Liver (tissue), 9 donors: Measurements from ENCODE around the gene LOXL4. TPM values are rescaled to one million over a fixed set of nuclear protein-coding genes. Genes with fewer than 3 reads are reported as not detected.

Experiments
- DNase-seq: peaks from one replicate; pipeline ENCODE4 v3.0.0-alpha.2; 2017; ENCODE audit warnings: low spot score
- H3K27ac ChIP-seq, 2 donors: one replicate each; pipeline ENCODE4 v1.7.0; 2013; ENCODE audit warnings: inconsistent platforms in 2 of 2, low read length in 2 of 2, control low read depth in 1 of 2, low read depth in 1 of 2, mild to moderate bottlenecking in 1 of 2
- H3K27me3 ChIP-seq, 4 donors: one replicate each; pipeline versions ENCODE4 v1.6.1 to v1.7.0; 2013; ENCODE audit warnings: low read length in 3 of 4, inconsistent platforms in 1 of 4, mild to moderate bottlenecking in 1 of 4, moderate library complexity in 1 of 4; ENCODE audit not compliant: control insufficient read depth in 4 of 4, insufficient read depth in 4 of 4
- H3K36me3 ChIP-seq, 4 donors: one replicate each; pipeline versions ENCODE4 v1.6.1 to v1.7.0; 2013; ENCODE audit warnings: low read length in 3 of 4, mild to moderate bottlenecking in 3 of 4, low read depth in 1 of 4, moderate library complexity in 1 of 4; ENCODE audit not compliant: control insufficient read depth in 4 of 4, insufficient read depth in 3 of 4
- H3K4me1 ChIP-seq, 4 donors: one replicate each; pipeline versions ENCODE4 v1.6.1 to v1.7.0; 2013; ENCODE audit warnings: low read length in 3 of 4, mild to moderate bottlenecking in 3 of 4, moderate library complexity in 1 of 4; ENCODE audit not compliant: control insufficient read depth in 4 of 4, insufficient read depth in 4 of 4
- H3K4me3 ChIP-seq, 3 donors: one replicate each; pipeline versions ENCODE4 v1.6.1 to v1.7.0; 2013; ENCODE audit warnings: low read length in 3 of 3, control low read depth in 1 of 3, low read depth in 1 of 3, mild to moderate bottlenecking in 1 of 3
- H3K9ac ChIP-seq, 2 donors: one replicate each; pipeline ENCODE4 v1.7.0; 2013; ENCODE audit warnings: low read length in 2 of 2, mild to moderate bottlenecking in 2 of 2, moderate library complexity in 2 of 2, control low read depth in 1 of 2, low read depth in 1 of 2
- H3K9me3 ChIP-seq, 4 donors: one replicate each; pipeline versions ENCODE4 v1.6.1 to v1.7.0; 2013; ENCODE audit warnings: low read length in 3 of 4; ENCODE audit not compliant: control insufficient read depth in 4 of 4
- EGR1 ChIP-seq, 2 donors: IDR thresholded peaks; 2 replicates each; pipeline ENCODE4 v1.6.1; 2016 to 2018; ENCODE audit warnings: antibody characterized with exemption in 2 of 2, low read depth in 2 of 2
- FOXA1 ChIP-seq: IDR thresholded peaks from 2 replicates; pipeline ENCODE4 v1.6.1; 2016; ENCODE audit warnings: antibody characterized with exemption
- FOXA2 ChIP-seq: IDR thresholded peaks from 2 replicates; pipeline ENCODE4 v1.6.1; 2016; ENCODE audit warnings: antibody characterized with exemption
- GABPA ChIP-seq, 2 donors: IDR thresholded peaks in 1 of 2; conservative IDR thresholded peaks in 1 of 2; 2 replicates each; pipeline ENCODE4 v1.6.1; 2016; ENCODE audit warnings: antibody characterized with exemption in 2 of 2, mild to moderate bottlenecking in 1 of 2, moderate library complexity in 1 of 2
- HNF4A ChIP-seq, 2 donors: conservative IDR thresholded peaks; 2 replicates each; pipeline ENCODE4 v1.6.1; 2016; ENCODE audit warnings: antibody characterized with exemption in 2 of 2, mild to moderate bottlenecking in 2 of 2
- HNF4G ChIP-seq: IDR thresholded peaks from 2 replicates; pipeline ENCODE4 v1.6.1; 2016; ENCODE audit warnings: antibody characterized with exemption
- JUND ChIP-seq, 2 donors: IDR thresholded peaks; 2 replicates each; pipeline ENCODE4 v1.6.1; 2016; ENCODE audit warnings: antibody characterized with exemption in 2 of 2
- NR2F2 ChIP-seq: IDR thresholded peaks from 2 replicates; pipeline ENCODE4 v1.6.1; 2016; ENCODE audit warnings: antibody characterized with exemption
- RAD21 ChIP-seq, 2 donors: IDR thresholded peaks; 2 replicates each; pipeline ENCODE4 v1.6.1; 2016; ENCODE audit warnings: antibody characterized with exemption in 2 of 2, mild to moderate bottlenecking in 2 of 2
- RXRA ChIP-seq, 2 donors: IDR thresholded peaks; 2 replicates each; pipeline ENCODE4 v1.6.1; 2017 to 2018; ENCODE audit warnings: antibody characterized with exemption in 2 of 2, mild to moderate bottlenecking in 1 of 2
- SP1 ChIP-seq: IDR thresholded peaks from 2 replicates; pipeline ENCODE4 v1.6.1; 2018; ENCODE audit warnings: antibody characterized with exemption, mild to moderate bottlenecking
- TAF1 ChIP-seq: conservative IDR thresholded peaks from 2 replicates; pipeline ENCODE4 v1.6.1; 2016; ENCODE audit warnings: antibody characterized with exemption, mild to moderate bottlenecking
- YY1 ChIP-seq: IDR thresholded peaks from 2 replicates; pipeline ENCODE4 v1.6.1; 2016; ENCODE audit warnings: antibody characterized with exemption, mild to moderate bottlenecking
- WGBS: extraction: QIAGEN DNeasy Blood & Tissue Kit; methylation state at CpG from one replicate; pipeline ENCODE4 v1.1.7; 2013; 5-methylcytosine and 5-hydroxymethylcytosine counted together
- polyA plus RNA-seq, 2 donors: library from polyadenylated mRNA; stranded (reverse) in 1 of 2; unstranded in 1 of 2; fragments of 200-250 nt in 1 of 2; fragments of >200 nt in 1 of 2; fragmentation: Nextera tagmentation in 1 of 2; extraction: Ambion mirVana in 1 of 2; gene quantifications; one replicate each; pipeline versions ENCODE4 v1.2.1 to v1.2.3, GENCODE V29; 2013 to 2015
- total RNA-seq, 2 donors: library from RNA; depleted of rRNA; stranded (reverse); fragments of >200 nt; gene quantifications; one replicate each; pipeline ENCODE4 v1.2.3, GENCODE V29; 2014
- TF ChIP-seq, protein P1 (sequence below): IDR thresholded peaks from 2 replicates; pipeline ENCODE4 v1.6.1; 2016; ENCODE audit warnings: antibody characterized with exemption
- TF ChIP-seq, protein P2 (sequence below): fragments of 150-350 bp; IDR thresholded peaks from 2 replicates; pipeline ENCODE4 v1.5.1; 2017; ENCODE audit warnings: improper control_type of control experiment, low read depth, low read length; ENCODE audit not compliant: missing input control
- TF ChIP-seq, protein P3 (sequence below): IDR thresholded peaks from 2 replicates; pipeline ENCODE4 v1.6.1; 2016; ENCODE audit warnings: antibody characterized with exemption
- TF ChIP-seq, protein P4 (sequence below): IDR thresholded peaks from 2 replicates; pipeline ENCODE4 v1.6.1; 2016; ENCODE audit warnings: antibody characterized with exemption, mild to moderate bottlenecking
- TF ChIP-seq, protein P5 (sequence below): IDR thresholded peaks from 2 replicates; pipeline ENCODE4 v1.6.1; 2016; ENCODE audit warnings: antibody characterized with exemption
- donor health status: healthy.
- donor health status: healthy.
- donor health status: healthy.
- donor health status: healthy.
- donor health status: healthy.

The LOXL4 gene
- total and polyA plus RNA-seq, 4 donors = 0.38 to 18.5 (median 1.0) TPM

DNA sequence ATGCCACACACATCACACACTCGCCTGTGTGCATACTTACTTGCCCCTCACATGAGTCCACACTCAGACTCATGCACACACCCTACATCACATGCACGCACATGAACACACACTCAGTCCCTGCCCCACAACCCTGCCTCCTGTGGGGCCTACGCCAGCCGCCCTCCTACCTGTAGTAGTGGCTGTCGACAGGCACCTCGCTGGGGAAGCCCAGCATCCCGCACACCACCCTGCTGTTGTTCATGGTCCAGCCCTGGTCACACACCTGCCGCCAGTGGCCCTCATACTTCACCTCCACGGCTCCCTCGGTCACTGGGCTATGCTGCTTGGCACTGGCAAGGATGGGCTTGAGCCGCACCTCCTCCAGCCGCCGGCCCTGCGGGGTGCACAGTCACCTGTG is 7.2 kb downstream of the LOXL4 start:
- no peaks in the 10 kb centered on the region for H3K27me3 ChIP-seq
- H3K27ac ChIP-seq = no peak overlapping the region
- H3K9ac ChIP-seq = no peak overlapping the region
- no peak for DNase-seq
- H3K4me3 ChIP-seq = no peak overlapping the region
- no peaks in the 10 kb centered on the region for H3K36me3 ChIP-seq
- TF ChIP-seq, protein P1, sequence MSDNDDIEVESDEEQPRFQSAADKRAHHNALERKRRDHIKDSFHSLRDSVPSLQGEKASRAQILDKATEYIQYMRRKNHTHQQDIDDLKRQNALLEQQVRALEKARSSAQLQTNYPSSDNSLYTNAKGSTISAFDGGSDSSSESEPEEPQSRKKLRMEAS = no peak
- TF ChIP-seq HNF4A (conservative IDR thresholded peaks at IDR 0.05) (no peak), NR2F2 (no peak), SP1 (no peak), HNF4G (no peak), FOXA1 (no peak), JUND (IDR thresholded peaks at IDR 0.05) (no peak)
- TF ChIP-seq, protein P2, sequence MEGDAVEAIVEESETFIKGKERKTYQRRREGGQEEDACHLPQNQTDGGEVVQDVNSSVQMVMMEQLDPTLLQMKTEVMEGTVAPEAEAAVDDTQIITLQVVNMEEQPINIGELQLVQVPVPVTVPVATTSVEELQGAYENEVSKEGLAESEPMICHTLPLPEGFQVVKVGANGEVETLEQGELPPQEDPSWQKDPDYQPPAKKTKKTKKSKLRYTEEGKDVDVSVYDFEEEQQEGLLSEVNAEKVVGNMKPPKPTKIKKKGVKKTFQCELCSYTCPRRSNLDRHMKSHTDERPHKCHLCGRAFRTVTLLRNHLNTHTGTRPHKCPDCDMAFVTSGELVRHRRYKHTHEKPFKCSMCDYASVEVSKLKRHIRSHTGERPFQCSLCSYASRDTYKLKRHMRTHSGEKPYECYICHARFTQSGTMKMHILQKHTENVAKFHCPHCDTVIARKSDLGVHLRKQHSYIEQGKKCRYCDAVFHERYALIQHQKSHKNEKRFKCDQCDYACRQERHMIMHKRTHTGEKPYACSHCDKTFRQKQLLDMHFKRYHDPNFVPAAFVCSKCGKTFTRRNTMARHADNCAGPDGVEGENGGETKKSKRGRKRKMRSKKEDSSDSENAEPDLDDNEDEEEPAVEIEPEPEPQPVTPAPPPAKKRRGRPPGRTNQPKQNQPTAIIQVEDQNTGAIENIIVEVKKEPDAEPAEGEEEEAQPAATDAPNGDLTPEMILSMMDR = no peak
- no peaks in the 10 kb centered on the region for H3K4me1 ChIP-seq
- 95% methylated on average over 14 of the region's 14 CpGs for WGBS
- H3K9me3 ChIP-seq = no peaks in the 10 kb centered on the region

DNA sequence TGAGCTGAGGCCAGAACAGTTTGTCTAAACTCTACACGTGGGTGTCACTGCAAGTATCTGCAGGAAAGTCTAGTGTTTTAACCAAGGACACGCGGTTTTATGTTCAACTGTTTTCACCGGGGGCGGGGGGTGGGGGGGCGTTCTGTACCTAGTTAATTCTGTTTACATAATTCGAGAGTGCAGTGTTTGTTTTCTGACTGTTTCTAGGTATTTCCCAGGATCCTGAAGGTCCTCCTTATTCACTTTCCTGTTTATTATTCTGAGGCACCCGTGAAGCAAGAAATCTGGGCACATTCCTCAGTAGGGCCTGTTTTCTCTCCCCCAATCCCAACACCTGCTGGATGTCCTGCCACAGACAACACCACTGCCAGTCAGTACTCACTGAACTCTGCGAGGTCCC is 7.6 kb downstream of the LOXL4 start:
- TF ChIP-seq RAD21 (IDR thresholded peaks at IDR 0.05) (no peak), RXRA (IDR thresholded peaks at IDR 0.05) (no peak), NR2F2 (no peak), SP1 (no peak), JUND (IDR thresholded peaks at IDR 0.05) (no peak), HNF4G (no peak), YY1 (no peak), FOXA2 (no peak), TAF1 (no peak), EGR1 (IDR thresholded peaks at IDR 0.05; ENCODE audit: low read depth in 2 of 2) (no peak), HNF4A (conservative IDR thresholded peaks at IDR 0.05) (no peak), GABPA (IDR thresholded peaks at IDR 0.05 in 1 of 2, conservative IDR thresholded peaks at IDR 0.05 in 1 of 2) (no peak), FOXA1 (no peak)
- TF ChIP-seq, protein P3, sequence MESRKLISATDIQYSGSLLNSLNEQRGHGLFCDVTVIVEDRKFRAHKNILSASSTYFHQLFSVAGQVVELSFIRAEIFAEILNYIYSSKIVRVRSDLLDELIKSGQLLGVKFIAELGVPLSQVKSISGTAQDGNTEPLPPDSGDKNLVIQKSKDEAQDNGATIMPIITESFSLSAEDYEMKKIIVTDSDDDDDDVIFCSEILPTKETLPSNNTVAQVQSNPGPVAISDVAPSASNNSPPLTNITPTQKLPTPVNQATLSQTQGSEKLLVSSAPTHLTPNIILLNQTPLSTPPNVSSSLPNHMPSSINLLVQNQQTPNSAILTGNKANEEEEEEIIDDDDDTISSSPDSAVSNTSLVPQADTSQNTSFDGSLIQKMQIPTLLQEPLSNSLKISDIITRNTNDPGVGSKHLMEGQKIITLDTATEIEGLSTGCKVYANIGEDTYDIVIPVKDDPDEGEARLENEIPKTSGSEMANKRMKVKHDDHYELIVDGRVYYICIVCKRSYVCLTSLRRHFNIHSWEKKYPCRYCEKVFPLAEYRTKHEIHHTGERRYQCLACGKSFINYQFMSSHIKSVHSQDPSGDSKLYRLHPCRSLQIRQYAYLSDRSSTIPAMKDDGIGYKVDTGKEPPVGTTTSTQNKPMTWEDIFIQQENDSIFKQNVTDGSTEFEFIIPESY = no peak
- TF ChIP-seq, protein P2 = no peak
- TF ChIP-seq, protein P1 = no peak
- TF ChIP-seq, protein P4, sequence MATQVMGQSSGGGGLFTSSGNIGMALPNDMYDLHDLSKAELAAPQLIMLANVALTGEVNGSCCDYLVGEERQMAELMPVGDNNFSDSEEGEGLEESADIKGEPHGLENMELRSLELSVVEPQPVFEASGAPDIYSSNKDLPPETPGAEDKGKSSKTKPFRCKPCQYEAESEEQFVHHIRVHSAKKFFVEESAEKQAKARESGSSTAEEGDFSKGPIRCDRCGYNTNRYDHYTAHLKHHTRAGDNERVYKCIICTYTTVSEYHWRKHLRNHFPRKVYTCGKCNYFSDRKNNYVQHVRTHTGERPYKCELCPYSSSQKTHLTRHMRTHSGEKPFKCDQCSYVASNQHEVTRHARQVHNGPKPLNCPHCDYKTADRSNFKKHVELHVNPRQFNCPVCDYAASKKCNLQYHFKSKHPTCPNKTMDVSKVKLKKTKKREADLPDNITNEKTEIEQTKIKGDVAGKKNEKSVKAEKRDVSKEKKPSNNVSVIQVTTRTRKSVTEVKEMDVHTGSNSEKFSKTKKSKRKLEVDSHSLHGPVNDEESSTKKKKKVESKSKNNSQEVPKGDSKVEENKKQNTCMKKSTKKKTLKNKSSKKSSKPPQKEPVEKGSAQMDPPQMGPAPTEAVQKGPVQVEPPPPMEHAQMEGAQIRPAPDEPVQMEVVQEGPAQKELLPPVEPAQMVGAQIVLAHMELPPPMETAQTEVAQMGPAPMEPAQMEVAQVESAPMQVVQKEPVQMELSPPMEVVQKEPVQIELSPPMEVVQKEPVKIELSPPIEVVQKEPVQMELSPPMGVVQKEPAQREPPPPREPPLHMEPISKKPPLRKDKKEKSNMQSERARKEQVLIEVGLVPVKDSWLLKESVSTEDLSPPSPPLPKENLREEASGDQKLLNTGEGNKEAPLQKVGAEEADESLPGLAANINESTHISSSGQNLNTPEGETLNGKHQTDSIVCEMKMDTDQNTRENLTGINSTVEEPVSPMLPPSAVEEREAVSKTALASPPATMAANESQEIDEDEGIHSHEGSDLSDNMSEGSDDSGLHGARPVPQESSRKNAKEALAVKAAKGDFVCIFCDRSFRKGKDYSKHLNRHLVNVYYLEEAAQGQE = no peak
- TF ChIP-seq, protein P5, sequence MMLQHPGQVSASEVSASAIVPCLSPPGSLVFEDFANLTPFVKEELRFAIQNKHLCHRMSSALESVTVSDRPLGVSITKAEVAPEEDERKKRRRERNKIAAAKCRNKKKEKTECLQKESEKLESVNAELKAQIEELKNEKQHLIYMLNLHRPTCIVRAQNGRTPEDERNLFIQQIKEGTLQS = no peak
- no peak overlapping the region for H3K4me3 ChIP-seq
- H3K36me3 ChIP-seq = no peaks in the 10 kb centered on the region
- no peaks in the 10 kb centered on the region for H3K27me3 ChIP-seq
- 52% methylated on average over 9 of the region's 9 CpGs for WGBS
- H3K4me1 ChIP-seq = no peaks in the 10 kb centered on the region
- no peaks in the 10 kb centered on the region for H3K9me3 ChIP-seq
- no peak overlapping the region for H3K27ac ChIP-seq
- no peak overlapping the region for H3K9ac ChIP-seq
- no peak for DNase-seq
